GM18868 (cell line): ENCODE data around the gene LRRC8D.

Experiments used
- ATAC-seq: cut with Tn5 transposase; IDR thresholded peaks from one replicate; pipeline ENCODE4 v1.9.1; 2021; ENCODE audit warnings: mild to moderate bottlenecking, moderate library complexity; ENCODE audit not compliant: unreplicated experiment

The LRRC8D gene

DNA sequence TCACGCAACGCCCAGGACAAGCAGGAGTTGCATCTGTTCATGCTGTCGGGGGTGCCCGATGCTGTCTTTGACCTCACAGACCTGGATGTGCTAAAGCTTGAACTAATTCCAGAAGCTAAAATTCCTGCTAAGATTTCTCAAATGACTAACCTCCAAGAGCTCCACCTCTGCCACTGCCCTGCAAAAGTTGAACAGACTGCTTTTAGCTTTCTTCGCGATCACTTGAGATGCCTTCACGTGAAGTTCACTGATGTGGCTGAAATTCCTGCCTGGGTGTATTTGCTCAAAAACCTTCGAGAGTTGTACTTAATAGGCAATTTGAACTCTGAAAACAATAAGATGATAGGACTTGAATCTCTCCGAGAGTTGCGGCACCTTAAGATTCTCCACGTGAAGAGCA lies 113.6 kb downstream of the LRRC8D start:
- no peak for ATAC-seq

- ATAC-seq: no peak
Observed at GRCh38 chr1:89935235-89935634, 114.4 kb downstream of the LRRC8D start.

DNA sequence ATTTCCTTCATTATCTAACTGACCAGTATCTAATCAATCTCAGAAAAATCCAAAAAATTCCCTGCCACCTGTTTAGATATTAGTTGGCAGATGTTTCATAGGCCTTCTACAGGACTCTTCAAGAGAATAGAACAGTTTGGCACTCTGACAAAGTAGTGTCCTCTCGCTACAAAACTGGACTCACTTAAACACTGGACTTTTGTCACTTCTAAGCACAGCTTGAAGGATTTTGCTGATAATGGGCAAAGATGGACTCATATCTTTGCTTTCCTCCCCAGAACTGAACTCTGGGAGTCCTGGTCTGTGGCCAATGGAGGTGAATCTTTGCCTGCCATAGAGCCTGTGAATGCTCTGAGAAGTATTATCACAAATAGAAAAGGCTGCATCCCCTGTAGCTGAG lies 115.9 kb downstream of the LRRC8D start:
- ATAC-seq: no peak

DNA sequence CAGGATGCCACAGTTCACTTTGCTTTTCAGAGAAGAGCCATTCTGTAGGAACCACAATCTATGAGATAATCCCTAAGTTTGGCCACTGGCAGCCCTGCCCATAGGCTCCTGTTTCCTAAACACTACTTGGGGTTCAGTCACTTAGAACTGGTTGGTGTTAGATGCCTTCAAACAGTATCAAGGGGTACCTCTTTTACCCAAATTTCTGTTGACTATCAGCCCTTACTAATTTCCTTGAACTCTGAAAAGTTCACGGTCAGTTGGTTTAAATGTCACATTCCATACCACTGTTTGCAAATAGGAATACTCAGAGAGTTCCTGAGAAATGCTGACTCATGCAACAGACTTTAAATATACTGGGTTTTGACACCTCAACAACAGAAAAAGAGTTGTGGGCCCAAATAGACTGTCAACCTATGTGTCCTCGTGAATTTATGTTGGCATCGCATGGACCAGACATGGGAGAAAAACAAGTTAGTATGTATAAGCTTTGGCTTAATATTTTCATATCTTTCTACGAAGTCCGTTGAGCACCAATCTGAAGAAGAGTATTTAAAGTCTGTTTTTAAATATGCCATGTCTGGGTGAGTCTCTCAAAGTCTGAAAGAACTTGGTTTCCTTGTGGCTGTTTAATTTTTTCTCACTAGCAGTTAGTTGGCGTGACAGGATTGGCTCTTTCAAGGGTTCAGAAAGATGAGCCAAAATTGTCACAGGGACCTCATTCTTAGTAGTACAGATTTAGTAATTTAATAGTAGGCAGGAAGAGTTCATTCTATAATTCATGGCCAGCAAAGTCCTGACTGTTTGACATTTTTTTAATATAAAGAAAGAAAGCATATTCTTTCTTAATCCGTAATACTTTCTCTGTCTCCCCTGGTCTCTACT lies 117.6 kb downstream of the LRRC8D start:
- ATAC-seq: no peak

DNA sequence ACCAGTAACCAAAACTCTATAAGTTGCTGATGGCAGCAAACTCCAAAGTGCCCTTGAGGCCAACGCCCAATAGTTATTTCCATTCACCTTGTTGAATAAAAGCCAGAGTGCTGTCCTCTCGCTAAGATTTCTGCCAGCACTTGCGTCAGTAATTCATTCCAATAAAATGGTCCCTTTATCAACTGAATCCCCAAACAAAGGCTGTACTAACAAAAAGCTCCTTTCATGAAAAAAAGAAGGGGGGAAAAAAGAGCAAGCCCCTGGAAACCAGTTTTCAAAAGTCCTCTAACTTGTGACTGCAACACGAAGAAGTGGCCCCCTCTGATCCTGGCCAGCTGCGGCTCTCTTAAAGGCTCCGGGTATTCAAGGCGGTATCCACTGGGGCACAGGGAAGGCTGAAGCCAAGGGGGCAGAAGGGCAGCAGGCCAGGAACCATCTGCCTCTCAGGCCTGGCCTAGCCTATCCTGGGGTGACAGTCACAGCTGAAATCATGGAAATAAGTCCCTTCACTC lies 118.3 kb downstream of the LRRC8D start:
- no peak for ATAC-seq

- ATAC-seq: no peak
Observed at GRCh38 chr1:89939693-89940438, 119.0 kb downstream of the LRRC8D start.

GRCh38 chr1:89941110-89941766 lies 120.4 kb downstream of the LRRC8D start:
- peak; percentile 40 for ATAC-seq

- no peak for ATAC-seq
Observed at GRCh38 chr1:89942014-89942413, 121.2 kb downstream of the LRRC8D start.

DNA sequence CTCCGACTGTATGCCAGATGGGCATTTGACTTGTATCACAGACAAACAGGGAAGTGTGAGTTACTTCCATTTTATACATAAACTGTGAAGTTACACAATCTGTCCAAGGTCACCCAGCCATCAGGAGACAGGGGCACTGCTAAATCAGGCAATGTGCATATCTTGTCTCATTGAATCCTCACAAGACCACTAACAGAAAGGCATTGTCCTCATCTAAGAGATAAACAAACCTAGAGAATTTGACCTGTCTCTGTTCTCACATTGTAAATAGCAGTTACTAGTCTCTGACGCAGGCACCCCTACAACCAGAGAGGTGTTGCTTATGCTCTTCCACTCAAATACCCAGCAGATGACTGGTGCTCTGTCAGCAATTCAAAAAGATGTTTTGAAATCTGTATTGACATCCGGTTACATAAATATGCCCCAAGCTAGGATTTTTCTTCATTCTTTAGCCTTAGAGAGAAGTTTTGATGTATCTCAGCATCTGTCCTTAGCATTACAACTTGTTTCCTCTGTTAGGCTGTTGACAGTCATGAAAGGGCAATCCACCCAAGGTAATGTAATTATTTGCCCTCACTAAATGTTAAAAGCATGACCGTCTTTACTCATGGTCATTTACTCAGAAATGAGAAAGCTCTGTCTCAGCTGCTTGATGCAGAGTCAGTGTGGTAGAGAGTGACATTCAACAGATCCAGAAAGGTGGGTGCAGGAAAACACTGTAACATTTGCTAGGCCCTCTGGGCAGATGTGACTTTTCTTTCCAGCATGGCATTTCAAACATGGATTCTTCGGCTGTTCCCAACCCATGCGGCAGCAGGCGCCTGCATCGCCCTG lies 122.2 kb downstream of the LRRC8D start:
- no peak for ATAC-seq

DNA sequence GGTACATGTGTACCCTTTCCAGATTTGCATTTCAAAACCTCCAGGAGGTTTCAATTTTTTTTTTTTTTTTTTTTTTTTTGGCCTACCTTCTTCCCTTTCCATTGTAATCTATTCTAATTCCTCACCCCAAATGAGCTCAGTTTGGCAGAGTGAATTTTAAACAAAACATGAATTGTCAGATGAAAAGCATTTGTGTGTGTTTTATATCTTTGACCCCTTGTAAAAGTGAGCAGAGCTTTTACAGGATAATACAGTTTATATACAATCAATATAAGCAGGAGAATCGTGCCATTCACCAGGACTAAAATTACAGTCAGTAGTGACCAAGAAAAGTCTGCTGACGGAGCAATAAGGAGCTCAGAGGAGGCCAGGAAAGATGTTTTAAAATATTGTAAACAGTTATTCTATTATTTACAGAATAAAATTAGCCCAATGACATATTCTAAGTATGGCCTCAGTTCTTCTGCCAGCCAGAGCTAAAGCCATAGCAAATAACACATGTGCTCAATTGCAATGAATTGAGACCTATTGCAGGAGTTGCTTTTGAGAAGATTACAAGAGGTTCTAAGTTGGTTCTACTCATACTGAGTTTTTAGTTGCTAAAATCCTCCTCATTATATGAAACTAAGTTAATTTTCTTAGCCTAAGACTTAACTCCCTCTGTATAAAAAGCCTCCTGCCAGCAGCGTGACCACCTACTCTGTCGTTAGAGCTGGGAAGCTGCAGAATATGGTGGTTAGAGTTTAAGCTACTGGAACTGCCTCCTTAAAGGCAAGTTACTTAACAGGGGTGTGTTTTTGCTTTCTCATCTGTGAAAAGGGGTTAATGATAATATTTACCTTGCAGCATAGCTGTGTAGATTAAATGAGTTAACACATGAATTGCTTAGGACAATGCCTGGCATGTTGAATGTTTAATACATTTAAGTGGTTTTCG lies 123.3 kb downstream of the LRRC8D start:
- no peak for ATAC-seq

- peak; percentile 93 for ATAC-seq
Observed at GRCh38 chr1:89945852-89946476, 125.1 kb downstream of the LRRC8D start.

DNA sequence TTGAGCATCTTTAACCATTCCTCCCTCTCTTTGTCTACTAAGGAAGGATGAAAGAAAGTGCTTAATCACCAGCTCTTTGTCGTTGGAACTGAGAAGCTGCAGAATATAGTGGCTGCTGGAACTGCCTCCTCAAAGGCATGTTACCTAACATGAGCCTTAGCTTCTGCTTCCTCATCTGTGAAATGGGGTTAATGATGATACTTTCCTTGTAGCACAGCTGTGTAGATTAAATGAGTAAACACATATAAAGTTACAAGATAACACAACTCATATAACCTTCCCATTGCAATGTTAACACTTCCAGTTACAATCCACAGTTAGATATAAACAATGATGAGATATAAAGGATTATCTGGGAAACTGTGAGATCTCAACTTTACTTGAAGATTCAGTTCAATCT lies 125.7 kb downstream of the LRRC8D start:
- ATAC-seq: no peak

DNA sequence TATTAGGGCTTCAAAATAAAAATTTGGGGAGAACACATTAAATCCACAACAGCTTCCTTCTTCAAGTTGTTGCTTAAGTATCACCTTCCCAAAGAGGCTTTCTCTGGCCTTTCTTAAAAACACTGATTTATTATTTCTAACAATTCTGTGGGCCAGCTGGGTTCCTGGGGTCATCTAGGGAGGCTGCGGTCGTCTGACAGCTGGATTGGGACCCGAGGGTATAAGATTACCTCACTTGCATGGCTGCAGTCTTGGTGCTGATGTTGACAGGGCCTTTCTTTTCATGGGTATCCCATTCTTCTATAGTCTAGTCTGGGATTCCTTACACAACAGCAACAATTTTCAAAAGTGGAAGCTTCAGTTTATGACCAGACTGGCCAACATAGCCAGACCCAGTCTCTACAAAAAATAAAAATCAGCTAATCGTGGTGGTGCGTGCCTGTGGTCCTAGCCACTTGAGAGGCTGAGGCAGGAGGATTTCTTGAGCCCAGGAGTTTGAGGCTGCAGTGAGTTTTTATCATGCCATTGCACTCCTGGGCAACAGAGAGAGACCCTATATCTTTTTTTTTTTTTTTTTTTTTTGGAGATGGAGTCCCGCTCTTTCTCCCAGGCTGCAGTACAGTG lies 128.0 kb downstream of the LRRC8D start:
- no peak for ATAC-seq

DNA sequence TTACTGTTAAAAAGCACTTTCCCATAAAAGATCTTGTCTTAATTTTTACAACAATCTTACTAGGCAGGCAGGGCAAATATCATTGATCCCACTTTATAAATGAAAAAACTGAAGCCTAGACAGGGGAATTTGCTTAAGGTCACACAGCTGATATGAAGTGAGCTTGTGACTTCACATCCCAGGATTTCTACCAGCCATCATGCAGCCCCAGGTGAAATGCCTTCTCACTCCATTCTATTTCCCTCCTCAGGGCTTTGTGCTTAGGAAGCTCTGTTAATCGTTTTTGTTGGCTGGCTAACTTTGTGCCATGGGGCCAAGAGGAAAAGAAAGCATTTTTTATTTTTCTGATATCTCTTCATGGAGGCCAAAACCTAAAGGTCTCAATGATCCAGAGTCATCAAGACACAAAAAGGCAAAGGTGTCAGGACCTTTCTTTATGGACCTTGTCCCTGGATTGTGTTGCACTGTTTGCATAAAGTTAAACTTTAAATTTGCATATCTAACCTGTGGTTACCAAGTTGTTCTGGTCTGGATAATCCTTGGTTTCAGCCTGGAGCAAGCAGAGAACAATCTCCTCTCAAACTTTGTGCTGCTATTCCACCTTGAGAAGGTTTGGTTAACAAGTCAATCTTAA lies 129.3 kb downstream of the LRRC8D start:
- ATAC-seq: no peak

DNA sequence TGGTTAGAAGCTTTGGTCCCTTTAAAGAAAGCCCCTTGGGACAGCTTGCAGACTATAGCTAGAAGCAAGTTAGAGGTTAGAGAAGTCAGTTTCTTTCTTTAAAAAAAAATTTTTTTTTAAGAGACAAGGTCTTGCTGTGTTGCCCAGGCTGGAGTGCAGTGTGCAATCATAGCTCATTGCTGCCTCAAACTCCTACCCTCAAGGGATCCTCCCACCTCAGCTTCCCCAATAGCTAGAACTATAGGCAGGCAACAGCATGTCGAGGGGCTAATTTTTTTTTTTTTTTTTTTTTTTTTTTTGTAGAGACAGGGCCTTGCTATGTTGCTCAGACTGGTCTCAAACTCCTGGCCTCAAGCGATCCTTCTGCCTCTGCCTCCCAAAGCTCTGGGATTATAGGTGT lies 129.9 kb downstream of the LRRC8D start:
- ATAC-seq: no peak

GRCh38 chr1:89951766-89952604 lies 131.2 kb downstream of the LRRC8D start:
- no peak for ATAC-seq

DNA sequence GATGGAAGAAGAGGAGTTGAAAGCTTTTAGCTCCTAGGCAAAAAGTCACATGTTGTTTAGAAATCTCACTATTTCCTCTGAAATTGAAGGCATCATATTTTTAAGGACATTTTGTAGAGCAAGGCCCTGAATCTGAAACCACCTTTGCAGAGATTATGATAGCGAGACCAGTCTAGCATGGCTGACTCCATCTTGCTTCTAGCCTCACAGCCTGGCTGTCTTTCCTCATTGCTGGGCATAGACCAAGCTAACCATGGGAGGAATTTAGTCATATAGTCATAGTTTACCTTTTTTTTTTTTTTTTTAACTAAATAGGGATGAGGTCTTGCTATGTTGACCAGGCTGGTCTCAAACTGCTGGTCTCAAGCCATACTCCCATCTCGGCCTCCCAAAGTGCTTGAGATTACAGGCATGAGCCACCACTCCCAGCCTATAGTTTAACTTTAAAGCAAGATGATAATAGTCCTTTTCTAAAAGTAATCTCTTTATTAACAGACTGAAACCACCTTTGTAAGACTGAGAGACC lies 131.8 kb downstream of the LRRC8D start:
- no peak for ATAC-seq
